ENCODE results near the gene CCDC124. TPM values are rescaled to one million over a fixed set of nuclear protein-coding genes. Genes with fewer than 3 reads are reported as not detected.

The CCDC124 gene
- total RNA-seq, 1 donor from 2014 or later: 97.3 TPM

DNA sequence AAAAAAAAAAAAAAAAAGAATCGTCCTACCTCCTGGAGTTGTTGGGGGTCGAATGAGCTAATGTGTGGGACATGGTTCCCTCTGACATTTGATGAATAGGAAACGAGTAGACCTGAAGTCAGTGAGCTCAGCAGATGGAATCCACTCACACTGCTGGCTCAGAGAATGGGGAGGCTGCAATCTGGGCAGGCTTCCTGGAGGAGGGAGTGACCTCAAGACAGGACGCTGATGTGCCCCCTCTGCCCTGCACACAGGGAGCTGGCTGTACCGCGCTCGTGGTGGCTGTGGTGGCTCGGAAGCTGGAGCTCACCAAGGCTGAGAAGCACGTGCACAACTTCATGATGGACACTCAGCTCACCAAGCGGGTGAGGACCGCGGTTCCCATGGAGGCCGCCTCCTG is 55.3 kb downstream of the CCDC124 start:
- no peak for FAIRE-seq

GRCh38 chr19:17989425-17990094 is 56.7 kb downstream of the CCDC124 start:
- no peaks in the 10 kb centered on the region for H3K36me3 ChIP-seq (ENCODE audit: insufficient read depth, low read length)
- Mint-ChIP-seq H3K4me3 (ENCODE audit: unreplicated experiment) (no peak overlapping the region), H3K4me1 (ENCODE audit: low read depth, unreplicated experiment) (no peaks in the 10 kb centered on the region), H3K9me3 (ENCODE audit: unreplicated experiment) (peaks cover 1% of the 10 kb centered on the region), H3K27ac (ENCODE audit: unreplicated experiment) (no peak overlapping the region), H3K27me3 (ENCODE audit: low read depth, unreplicated experiment) (peaks cover 7% of the 10 kb centered on the region), H3K36me3 (ENCODE audit: low read depth, unreplicated experiment) (no peaks in the 10 kb centered on the region)
- no peak overlapping the region for H3K4me3 ChIP-seq (ENCODE audit: insufficient read depth, low read depth, low read length)
- H3K9me3 ChIP-seq (ENCODE audit: insufficient read depth, low read depth, low read length): no peaks in the 10 kb centered on the region
- no peak overlapping the region for H2AFZ ChIP-seq (ENCODE audit: low read depth, low read length)
- no peak for FAIRE-seq
- TF ChIP-seq CTCF (IDR thresholded peaks at IDR 0.05; ENCODE audit: insufficient read depth, low read depth, low read length) (no peak), EZH2 (IDR thresholded peaks at IDR 0.05; ENCODE audit: insufficient read depth, low read length) (no peak)
- DNase-seq (ENCODE audit: low read depth): no peak
- H3K4me1 ChIP-seq (ENCODE audit: insufficient read depth, low read length): no peaks in the 10 kb centered on the region
- H3K9ac ChIP-seq (ENCODE audit: low read length): no peak overlapping the region
- H3K79me2 ChIP-seq (ENCODE audit: insufficient read depth, low read length): no peaks in the 10 kb centered on the region
- no peak overlapping the region for H3K4me2 ChIP-seq (ENCODE audit: low read length)
- H4K20me1 ChIP-seq (ENCODE audit: insufficient read depth, low read length): no peaks in the 10 kb centered on the region
- H3K27ac ChIP-seq (ENCODE audit: low read depth, low read length): no peak overlapping the region
- no peaks in the 10 kb centered on the region for H3K27me3 ChIP-seq (ENCODE audit: insufficient read depth, low read length)

More for the DNA sequence above, 55.3 kb downstream of the CCDC124 start:
- H3K4me1 ChIP-seq (ENCODE audit: insufficient read depth, low read length): no peaks in the 10 kb centered on the region
- no peak overlapping the region for H3K4me3 Mint-ChIP-seq (ENCODE audit: unreplicated experiment)
- H3K4me1 Mint-ChIP-seq (ENCODE audit: low read depth, unreplicated experiment): no peaks in the 10 kb centered on the region
- no peak for TF ChIP-seq EZH2 (IDR thresholded peaks at IDR 0.05; ENCODE audit: insufficient read depth, low read length)
- TF ChIP-seq CTCF (IDR thresholded peaks at IDR 0.05; ENCODE audit: insufficient read depth, low read depth, low read length): no peak
- no peak for DNase-seq (ENCODE audit: low read depth)
- no peak overlapping the region for H3K27ac Mint-ChIP-seq (ENCODE audit: unreplicated experiment)
- no peak overlapping the region for H3K4me3 ChIP-seq (ENCODE audit: insufficient read depth, low read depth, low read length)
- H3K36me3 Mint-ChIP-seq (ENCODE audit: low read depth, unreplicated experiment): no peaks in the 10 kb centered on the region
- no peaks in the 10 kb centered on the region for H3K27me3 ChIP-seq (ENCODE audit: insufficient read depth, low read length)
- no peaks in the 10 kb centered on the region for H3K79me2 ChIP-seq (ENCODE audit: insufficient read depth, low read length)
- peaks cover 6% of the 10 kb centered on the region for H3K27me3 Mint-ChIP-seq (ENCODE audit: low read depth, unreplicated experiment)
- H3K9ac ChIP-seq (ENCODE audit: low read length): no peak overlapping the region
- H3K4me2 ChIP-seq (ENCODE audit: low read length): no peak overlapping the region
- peaks cover 1% of the 10 kb centered on the region for H3K9me3 Mint-ChIP-seq (ENCODE audit: unreplicated experiment)
- no peak overlapping the region for H3K27ac ChIP-seq (ENCODE audit: low read depth, low read length)
- H4K20me1 ChIP-seq (ENCODE audit: insufficient read depth, low read length): no peaks in the 10 kb centered on the region
- no peaks in the 10 kb centered on the region for H3K9me3 ChIP-seq (ENCODE audit: insufficient read depth, low read depth, low read length)
- no peaks in the 10 kb centered on the region for H3K36me3 ChIP-seq (ENCODE audit: insufficient read depth, low read length)
- no peak overlapping the region for H2AFZ ChIP-seq (ENCODE audit: low read depth, low read length)

DNA sequence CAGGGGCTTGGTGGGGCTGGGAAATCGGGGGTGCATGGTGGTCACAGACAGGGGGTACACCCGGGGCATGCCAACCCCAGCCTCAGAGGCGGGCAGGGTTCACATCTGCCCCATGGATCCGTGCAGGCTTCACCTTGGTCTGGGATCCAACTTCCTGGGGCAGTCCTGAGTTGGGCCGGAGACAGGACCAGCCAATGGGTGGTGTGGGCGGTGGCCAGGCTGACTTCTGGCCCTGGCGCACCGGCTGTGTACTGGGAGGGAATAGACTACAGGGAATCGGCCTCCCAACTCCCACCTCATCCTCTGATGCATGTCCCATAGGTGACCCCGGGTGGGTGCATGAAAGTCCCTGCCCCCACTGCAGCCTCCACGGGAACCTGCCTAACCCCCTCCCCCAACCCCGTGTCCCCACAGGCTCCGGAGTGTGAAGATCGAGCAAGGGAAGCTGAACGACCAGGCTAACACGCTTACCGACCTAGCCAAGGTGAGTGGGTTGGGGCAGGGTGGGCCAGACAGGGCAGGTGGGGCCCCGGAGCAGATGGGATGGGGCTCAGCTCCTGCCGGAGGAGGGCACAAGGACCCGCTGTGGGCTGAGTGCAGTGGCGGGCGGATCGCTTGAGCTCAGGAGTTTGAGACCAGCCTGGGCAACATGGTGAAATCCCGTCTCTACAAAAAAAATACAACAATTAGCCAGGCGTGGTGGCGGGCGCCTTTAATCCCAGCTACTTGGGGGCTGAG is 60.4 kb downstream of the CCDC124 start:
- H2AFZ ChIP-seq (ENCODE audit: low read depth, low read length): no peak overlapping the region
- no peak overlapping the region for H3K4me3 Mint-ChIP-seq (ENCODE audit: unreplicated experiment)
- TF ChIP-seq CTCF (IDR thresholded peaks at IDR 0.05; ENCODE audit: insufficient read depth, low read depth, low read length) (no peak), EZH2 (IDR thresholded peaks at IDR 0.05; ENCODE audit: insufficient read depth, low read length) (no peak)
- no peaks in the 10 kb centered on the region for H3K79me2 ChIP-seq (ENCODE audit: insufficient read depth, low read length)
- no peaks in the 10 kb centered on the region for H3K36me3 Mint-ChIP-seq (ENCODE audit: low read depth, unreplicated experiment)
- no peak overlapping the region for H3K9ac ChIP-seq (ENCODE audit: low read length)
- peaks cover 8% of the 10 kb centered on the region for H3K27me3 Mint-ChIP-seq (ENCODE audit: low read depth, unreplicated experiment)
- no peaks in the 10 kb centered on the region for H3K36me3 ChIP-seq (ENCODE audit: insufficient read depth, low read length)
- FAIRE-seq: no peak
- H3K9me3 ChIP-seq (ENCODE audit: insufficient read depth, low read depth, low read length): no peaks in the 10 kb centered on the region
- no peak overlapping the region for H3K4me2 ChIP-seq (ENCODE audit: low read length)
- no peaks in the 10 kb centered on the region for H4K20me1 ChIP-seq (ENCODE audit: insufficient read depth, low read length)
- H3K4me1 Mint-ChIP-seq (ENCODE audit: low read depth, unreplicated experiment): no peaks in the 10 kb centered on the region
- no peak overlapping the region for H3K27ac Mint-ChIP-seq (ENCODE audit: unreplicated experiment)
- no peak for DNase-seq (ENCODE audit: low read depth)
- no peak overlapping the region for H3K27ac ChIP-seq (ENCODE audit: low read depth, low read length)
- H3K4me1 ChIP-seq (ENCODE audit: insufficient read depth, low read length): no peaks in the 10 kb centered on the region
- H3K4me3 ChIP-seq (ENCODE audit: insufficient read depth, low read depth, low read length): no peak overlapping the region
- H3K9me3 Mint-ChIP-seq (ENCODE audit: unreplicated experiment): no peaks in the 10 kb centered on the region
- H3K27me3 ChIP-seq (ENCODE audit: insufficient read depth, low read length): no peaks in the 10 kb centered on the region
